ENCODE results near the gene RARRES2.
"Not testable (repeated sequence)": the region's sequence is repeated elsewhere in the genome, so short reads cannot be mapped to it uniquely, and the experiment has no call there.

RARRES2 gene

GRCh38 chr7:150335774-150336112 lies 5.7 kb downstream of the RARRES2 start:
- FAIRE-seq: no peak

GRCh38 chr7:150335108-150335773 lies 6.2 kb downstream of the RARRES2 start:
- FAIRE-seq: no peak

DNA sequence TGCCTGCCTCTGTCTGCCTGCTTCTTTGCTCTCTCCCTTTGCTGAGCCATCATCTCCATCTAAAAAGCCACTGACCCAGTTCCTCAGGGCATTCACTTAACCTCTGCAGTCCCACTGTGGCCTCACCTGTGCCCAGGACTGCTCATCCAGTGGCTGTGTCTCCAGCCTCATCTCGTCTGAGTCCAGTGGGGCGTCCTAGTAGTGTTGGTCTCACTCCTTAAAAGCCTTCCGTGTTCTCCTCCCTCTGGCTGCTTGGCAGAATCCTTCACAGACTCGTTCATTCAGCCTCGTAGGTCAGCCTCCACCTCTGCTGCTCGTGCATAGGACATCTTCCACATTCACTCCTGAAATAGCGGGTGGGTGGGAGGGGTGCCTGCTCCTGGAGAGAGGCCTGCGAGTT lies 7.3 kb downstream of the RARRES2 start:
- no peak for FAIRE-seq

DNA sequence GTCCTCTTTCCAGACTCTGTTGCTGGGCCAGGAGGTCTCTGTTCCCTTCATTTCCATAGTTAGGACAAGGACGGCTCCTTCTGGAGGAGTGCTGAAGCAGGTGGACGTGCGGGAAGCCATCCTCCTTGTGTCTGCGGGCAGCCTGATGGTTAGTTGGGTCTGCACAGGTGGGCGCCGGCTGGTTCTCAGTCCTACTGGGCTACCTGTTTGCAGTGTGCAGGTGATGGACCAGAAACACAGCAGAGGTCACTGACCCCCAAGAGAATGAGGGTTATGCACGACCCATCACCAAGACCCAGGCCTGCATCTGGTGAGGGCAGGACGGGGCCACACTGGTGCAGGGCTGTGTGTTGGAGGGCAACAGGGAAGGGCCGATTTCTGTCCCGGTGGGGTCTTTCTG lies 7.8 kb downstream of the RARRES2 start:
- no peak for FAIRE-seq

GRCh38 chr7:150332852-150333635 lies 8.4 kb downstream of the RARRES2 start:
- FAIRE-seq: no peak

- no peak for FAIRE-seq
These were observed 11.1 kb downstream of the RARRES2 start for GRCh38 chr7:150330211-150330885.

- FAIRE-seq: no peak
These were observed 11.9 kb downstream of the RARRES2 start for GRCh38 chr7:150329331-150330120.

GRCh38 chr7:150327308-150327707 lies 14.1 kb downstream of the RARRES2 start:
- no peak for FAIRE-seq

GRCh38 chr7:150326657-150327268 lies 14.7 kb downstream of the RARRES2 start:
- FAIRE-seq: no peak

DNA sequence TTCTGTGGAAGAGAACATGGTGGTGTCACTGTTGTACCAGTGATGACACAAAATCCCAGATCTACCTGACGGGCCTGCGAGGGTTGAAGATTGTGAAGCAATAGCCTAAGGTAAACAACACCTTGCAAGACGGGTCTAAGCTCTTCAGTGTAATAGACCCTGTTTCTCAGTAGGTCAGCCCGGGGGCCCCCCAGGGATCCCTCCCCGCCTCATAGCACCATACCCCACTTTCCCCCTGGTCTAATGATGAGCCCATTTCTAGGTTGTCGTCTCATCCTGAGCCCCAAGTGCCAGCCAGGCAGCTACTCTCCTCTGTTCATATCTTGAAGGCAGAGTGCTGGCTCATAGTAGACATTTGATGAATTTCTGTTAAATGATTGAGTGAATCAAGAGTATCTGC lies 15.5 kb downstream of the RARRES2 start:
- no peak for FAIRE-seq

GRCh38 chr7:150325110-150325611 lies 16.3 kb downstream of the RARRES2 start:
- no peak for FAIRE-seq

- no peak for FAIRE-seq
These were observed 17.0 kb downstream of the RARRES2 start for GRCh38 chr7:150324373-150324961.

GRCh38 chr7:150323682-150324372 lies 17.6 kb downstream of the RARRES2 start:
- no peak for FAIRE-seq

DNA sequence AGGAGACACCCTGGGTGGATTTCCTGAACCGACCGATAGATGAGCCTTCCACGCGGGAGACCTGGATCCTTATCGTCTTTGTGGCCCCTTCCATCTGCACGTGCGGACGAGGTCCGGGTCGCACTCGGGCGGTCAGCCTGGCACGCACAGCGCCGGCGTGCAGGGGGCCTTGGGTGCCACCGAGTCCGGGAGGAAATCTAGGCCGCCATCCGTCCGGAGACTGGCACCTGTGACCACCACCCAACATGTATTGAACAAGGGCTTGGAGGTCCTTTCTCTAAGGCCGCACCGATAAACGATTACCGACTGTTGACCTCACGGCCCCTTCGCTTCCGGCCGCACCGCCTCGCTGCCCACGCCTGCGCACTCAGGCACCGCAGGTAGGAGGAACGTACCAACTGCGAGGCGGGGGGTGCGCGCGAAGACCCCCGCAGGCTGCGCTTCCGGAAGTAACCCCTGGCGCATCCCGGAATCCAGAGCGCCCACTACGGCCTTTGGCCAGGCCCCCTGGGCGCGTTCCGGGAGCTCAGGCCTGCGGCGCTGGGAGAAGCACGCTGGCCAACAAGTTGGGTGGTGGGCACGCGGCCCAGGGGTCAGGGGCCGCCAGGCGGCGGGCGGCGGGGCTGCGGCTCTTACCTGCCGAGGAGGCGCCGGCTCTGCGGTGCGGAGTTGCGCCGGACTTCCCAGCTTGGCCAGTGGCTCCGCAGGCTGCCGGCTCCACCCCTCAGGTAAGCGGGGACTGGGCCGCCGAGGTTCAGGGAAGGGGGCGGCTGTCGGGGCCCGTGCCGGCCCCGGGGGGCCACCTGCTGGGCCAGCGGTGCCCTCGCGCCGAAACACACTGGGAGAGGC lies 18.4 kb downstream of the RARRES2 start, which contains the start of the genes ACTR3C and LRRC61:
Gene ACTR3C (minus strand): TSS at position 713 of the 849 bp plus-strand sequence. CDS start 28,249 bp downstream, outside the sequence.
Gene LRRC61 (plus strand): TSS at position 523 of the 849 bp plus-strand sequence. CDS start 13,507 bp downstream, outside the sequence.
- no peak for FAIRE-seq

GRCh38 chr7:150322114-150322832 lies 19.2 kb downstream of the RARRES2 start:
- no peak for FAIRE-seq

DNA sequence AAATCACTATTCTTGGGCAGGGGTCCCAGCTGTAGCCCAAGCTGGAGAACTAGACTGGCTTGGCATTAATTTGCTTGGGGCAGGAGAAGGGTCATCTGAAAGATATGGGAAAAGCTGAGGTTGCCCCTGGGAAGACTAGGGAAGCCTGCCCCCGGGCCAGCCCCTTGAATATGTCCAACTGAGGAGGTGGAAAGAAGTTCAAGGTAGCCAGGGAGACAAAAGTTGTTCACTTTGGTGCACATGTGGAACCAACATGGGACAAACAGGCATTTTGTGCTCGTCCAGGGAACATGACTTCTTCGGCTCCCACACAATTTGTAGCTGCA lies 19.7 kb downstream of the RARRES2 start:
- FAIRE-seq: no peak

DNA sequence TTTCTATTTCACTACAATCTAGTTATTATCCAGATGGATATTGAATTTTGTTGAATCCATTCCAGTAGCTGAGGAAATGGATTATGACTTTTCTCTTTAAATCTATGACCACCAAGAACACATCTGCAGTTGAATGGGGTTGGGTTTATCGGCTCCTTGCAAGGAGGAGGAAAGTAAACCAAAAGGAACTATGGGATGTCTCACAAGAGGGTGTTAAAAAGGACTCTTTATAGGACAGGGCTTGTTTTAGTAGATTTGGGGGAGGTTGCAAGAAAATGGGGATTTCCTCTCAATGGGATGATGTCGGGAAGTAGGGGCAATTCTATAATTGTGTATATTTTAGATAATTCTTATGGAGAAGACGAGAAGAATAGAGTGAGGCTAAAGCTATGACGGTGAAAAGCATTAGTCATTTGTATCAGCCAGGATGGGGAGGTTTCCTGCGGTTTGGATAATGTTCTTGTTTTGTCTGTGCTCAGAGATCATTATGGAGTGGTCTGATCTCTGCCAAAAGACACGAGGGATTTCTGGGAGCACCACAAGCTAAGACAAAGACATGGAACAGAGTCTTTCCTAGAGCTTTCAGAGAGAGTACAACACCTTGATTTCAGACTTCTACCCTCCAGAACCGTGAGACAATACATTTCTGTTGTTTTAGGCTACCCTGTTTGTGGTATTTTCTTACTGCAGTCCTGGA lies 23.5 kb downstream of the RARRES2 start:
- no peak for FAIRE-seq

DNA sequence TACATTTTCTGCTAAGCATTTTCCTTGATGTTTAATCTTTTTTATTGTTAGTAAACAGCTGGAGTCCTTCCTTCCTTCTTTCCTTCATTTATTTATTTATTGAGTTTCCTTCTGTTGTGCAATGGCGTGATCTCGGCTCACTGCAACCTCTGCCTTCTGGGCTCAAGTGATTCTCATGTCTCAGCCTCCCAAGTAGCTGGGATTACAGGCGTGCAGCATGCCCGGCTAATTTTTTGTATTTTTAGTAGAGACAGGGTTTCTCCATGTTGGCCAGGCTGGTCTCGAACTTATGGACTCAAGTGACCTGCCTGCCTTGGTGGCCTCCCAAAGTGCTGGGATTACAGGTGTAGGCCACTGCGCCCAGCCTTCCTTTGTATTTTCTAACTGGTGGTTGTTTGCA lies 24.4 kb downstream of the RARRES2 start:
- FAIRE-seq: not testable (repeated sequence)

- FAIRE-seq: no peak
These were observed 26.7 kb downstream of the RARRES2 start for GRCh38 chr7:150314639-150315239.

All from islet of Langerhans (tissue), 1 donor.